ENCODE results near the gene U2AF1L4. TPM values are rescaled to one million over a fixed set of nuclear protein-coding genes. Genes with fewer than 3 reads are reported as not detected.

The U2AF1L4 gene
- total RNA-seq, 1 donor from 2014 or later, result 6.6 TPM

- H3K4me1 ChIP-seq, result peaks cover 25% of the 10 kb centered on the region
- H3K36me3 ChIP-seq, result peaks cover 0 to 27% of the 10 kb centered on the region in 2 donors
- peak overlapping the region; percentile 64 to 66 for H3K4me3 ChIP-seq
- intact Hi-C loops (cut with DNase I), result no loop called here
- no peaks in the 10 kb centered on the region for H3K27me3 ChIP-seq
- TF ChIP-seq POLR2AphosphoS5 (IDR thresholded peaks at IDR 0.05; ENCODE audit: insufficient read depth in 1 of 2, low read depth in 1 of 2), result no peak
- TF ChIP-seq POLR2A (IDR thresholded peaks at IDR 0.05), result peak in 1 of 2 donors; percentile 16
- no peaks in the 10 kb centered on the region for H3K9me3 ChIP-seq
- DNase-seq (ENCODE audit: extremely low spot score in 2 of 2), result no peak
- peak overlapping the region; percentile 66 for H3K27ac ChIP-seq
Observed at GRCh38 chr19:35740108-35740422, 5.2 kb downstream of the U2AF1L4 start.

DNA sequence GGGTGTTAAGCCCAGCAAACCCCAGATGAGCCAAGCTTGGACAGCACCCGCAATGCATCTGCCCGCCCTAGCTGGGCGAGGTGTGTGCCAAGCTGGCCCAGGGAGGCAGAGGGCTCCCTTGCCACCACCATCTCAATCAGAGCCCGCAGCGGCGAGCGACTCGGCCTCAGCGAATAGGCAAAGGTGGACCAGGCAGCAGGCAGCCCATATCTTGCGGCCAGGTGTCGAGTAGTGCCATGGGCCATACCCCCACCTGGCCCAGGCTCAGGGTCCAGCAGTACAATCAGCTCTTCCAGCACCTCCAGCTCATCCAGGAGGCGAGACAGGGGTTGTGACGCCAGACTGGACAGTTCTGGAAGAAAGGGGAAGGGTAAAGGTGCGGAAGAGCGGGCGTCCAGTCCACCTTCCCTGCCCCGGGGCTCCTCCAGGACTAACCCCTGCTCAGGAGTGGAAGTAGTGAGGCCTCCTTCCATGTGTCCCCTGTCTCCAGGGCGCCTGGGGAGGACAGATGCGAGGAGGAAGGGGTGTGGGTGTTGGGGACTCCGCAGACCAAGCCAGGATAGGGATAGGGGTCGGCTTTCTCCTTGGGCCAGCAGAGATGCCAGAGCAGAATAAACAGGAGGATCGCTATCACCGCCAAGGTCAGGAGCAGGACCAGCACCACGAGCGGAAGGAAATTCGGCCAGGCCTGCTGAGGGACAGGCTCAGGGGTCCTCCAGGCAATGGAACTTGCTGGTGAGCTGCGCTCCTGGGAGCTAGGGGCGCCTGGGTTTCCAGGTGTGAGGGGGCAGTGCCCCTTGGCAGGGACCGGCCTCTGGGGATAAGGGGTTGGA is 5.7 kb downstream of the U2AF1L4 start:
- intact Hi-C loops (cut with DNase I), result loop anchor here (2.0 kb wide), 1 partner anchor 45 kb away; no protein-coding TSS in a partner anchor
- no peak for DNase-seq (ENCODE audit: extremely low spot score in 2 of 2)
- peaks cover 23% of the 10 kb centered on the region for H3K4me1 ChIP-seq
- peaks cover 0 to 29% of the 10 kb centered on the region in 2 donors for H3K36me3 ChIP-seq
- TF ChIP-seq POLR2A (IDR thresholded peaks at IDR 0.05) (no peak), CTCF (IDR thresholded peaks at IDR 0.05) (no peak), POLR2AphosphoS5 (IDR thresholded peaks at IDR 0.05; ENCODE audit: insufficient read depth in 1 of 2, low read depth in 1 of 2) (no peak)
- no peaks in the 10 kb centered on the region for H3K9me3 ChIP-seq
- H3K27me3 ChIP-seq, result no peaks in the 10 kb centered on the region
- peak overlapping the region; percentile 66 for H3K27ac ChIP-seq
- peak overlapping the region; percentile 64 to 66 for H3K4me3 ChIP-seq

DNA sequence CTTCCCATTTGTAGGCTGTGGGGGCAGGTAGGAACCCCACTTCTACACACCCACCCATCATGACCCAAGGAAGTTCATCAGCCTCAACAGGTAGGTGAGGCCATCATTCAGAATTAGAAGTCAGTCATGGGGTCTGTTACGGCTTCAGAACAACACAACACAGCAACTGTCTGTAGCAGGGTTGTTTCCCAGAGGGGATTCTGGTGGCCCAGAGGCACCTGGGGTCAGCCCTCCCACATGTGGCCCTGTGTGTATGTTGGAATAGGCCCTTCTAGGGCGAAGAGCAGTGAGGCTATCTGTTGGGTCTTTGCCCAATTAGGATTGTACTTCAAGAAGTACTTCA is 6.4 kb downstream of the U2AF1L4 start:
- Histone ChIP-seq H3K36me3 (peaks cover 0 to 29% of the 10 kb centered on the region in 2 donors), H3K4me3 (no peak overlapping the region), H3K27ac (no peak overlapping the region), H3K9me3 (no peaks in the 10 kb centered on the region), H3K4me1 (peaks cover 17% of the 10 kb centered on the region), H3K27me3 (no peaks in the 10 kb centered on the region)
- TF ChIP-seq POLR2AphosphoS5 (IDR thresholded peaks at IDR 0.05; ENCODE audit: insufficient read depth in 1 of 2, low read depth in 1 of 2) (no peak), CTCF (IDR thresholded peaks at IDR 0.05) (no peak), POLR2A (IDR thresholded peaks at IDR 0.05) (no peak)
- intact Hi-C loops (cut with DNase I), result loop anchor here (2.0 kb wide), 1 partner anchor 44 kb away; no protein-coding TSS in a partner anchor
- DNase-seq (ENCODE audit: extremely low spot score in 2 of 2), result no peak

DNA sequence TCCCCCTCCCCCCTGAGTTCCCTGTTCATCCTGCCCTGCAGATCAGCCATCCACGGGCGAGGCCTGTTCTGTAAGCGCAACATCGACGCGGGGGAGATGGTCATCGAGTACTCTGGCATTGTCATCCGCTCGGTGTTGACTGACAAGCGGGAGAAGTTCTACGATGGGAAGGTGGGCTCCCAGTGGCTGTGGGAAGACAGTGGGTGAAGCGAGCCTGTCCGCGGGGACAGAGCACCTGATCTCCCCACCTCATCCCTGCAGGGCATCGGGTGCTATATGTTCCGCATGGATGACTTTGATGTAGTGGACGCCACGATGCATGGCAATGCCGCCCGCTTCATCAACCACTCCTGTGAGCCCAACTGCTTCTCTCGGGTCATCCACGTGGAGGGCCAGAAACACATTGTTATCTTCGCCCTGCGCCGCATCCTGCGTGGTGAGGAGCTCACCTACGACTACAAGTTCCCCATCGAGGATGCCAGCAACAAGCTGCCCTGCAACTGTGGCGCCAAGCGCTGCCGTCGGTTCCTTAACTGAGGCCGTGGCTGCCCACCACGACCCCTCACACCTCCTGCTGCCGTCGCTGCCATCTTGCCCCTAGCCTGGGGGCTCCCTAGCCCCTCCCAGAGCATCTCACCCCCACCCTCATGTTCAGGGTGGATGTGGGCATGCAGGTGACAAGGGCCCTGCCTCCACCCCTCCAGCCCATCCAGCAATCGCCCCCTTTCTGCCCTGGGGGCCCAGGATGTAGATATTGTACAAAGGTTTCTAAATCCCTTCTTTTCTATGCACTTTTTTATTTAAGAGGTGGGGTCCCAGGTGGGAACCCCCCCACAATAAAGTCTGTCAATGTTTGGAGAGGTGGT is 7.0 kb downstream of the U2AF1L4 start:
- Histone ChIP-seq H3K27me3 (no peaks in the 10 kb centered on the region), H3K27ac (no peak overlapping the region), H3K4me3 (no peak overlapping the region), H3K9me3 (no peaks in the 10 kb centered on the region), H3K4me1 (peaks cover 17% of the 10 kb centered on the region), H3K36me3 (peaks cover 0 to 30% of the 10 kb centered on the region in 2 donors)
- TF ChIP-seq POLR2A (IDR thresholded peaks at IDR 0.05), result no peak
- no peak for TF ChIP-seq CTCF (IDR thresholded peaks at IDR 0.05)
- TF ChIP-seq POLR2AphosphoS5 (IDR thresholded peaks at IDR 0.05; ENCODE audit: insufficient read depth in 1 of 2, low read depth in 1 of 2), result no peak
- no peak for DNase-seq (ENCODE audit: extremely low spot score in 2 of 2)
- intact Hi-C loops (cut with DNase I), result loop anchor here (2.0 kb wide), 1 partner anchor 43 kb away; no protein-coding TSS in a partner anchor
